Endometrial microvascular endothelial cells (primary cell): ENCODE measurements around the gene OMG. TPM values are rescaled to one million over a fixed set of nuclear protein-coding genes. Genes with fewer than 3 reads are reported as not detected.
"Not testable (repeated sequence)": the region's sequence is repeated elsewhere in the genome, so short reads cannot be mapped to it uniquely, and the experiment has no call there.

Source experiments
- in situ Hi-C: cut with HindIII; loops from 2 replicates; pipeline ENCODE4 v1.10.0; 2017; ENCODE audit warnings: low sequenced_read_pairs, low pct_unique_long_range_greater_than_20kb; ENCODE audit errors: inconsistent ontology term
- total RNA-seq: library from RNA; depleted of rRNA; stranded (reverse); fragments of >200 nt; gene quantifications from one replicate; pipeline ENCODE4 v1.2.3, GENCODE V29; 2015; ENCODE audit errors: inconsistent ontology term

Gene OMG
- total RNA-seq, 1 donor from 2014 or later, result not detected

- in situ Hi-C loops, result no loop called here
These were observed 24.2 kb downstream of the OMG start for GRCh38 chr17:31272803-31273202.

GRCh38 chr17:31272236-31272635 is 24.8 kb downstream of the OMG start:
- in situ Hi-C loops, result no loop called here

GRCh38 chr17:31269578-31269983 is 27.5 kb downstream of the OMG start:
- in situ Hi-C loops, result no loop called here

- in situ Hi-C loops, result no loop called here
These were observed 27.9 kb downstream of the OMG start for GRCh38 chr17:31269036-31269577.

GRCh38 chr17:31266042-31266441 is 31.0 kb downstream of the OMG start:
- in situ Hi-C loops, result no loop called here

- in situ Hi-C loops, result not testable (repeated sequence)
These were observed 34.1 kb downstream of the OMG start for GRCh38 chr17:31262923-31263322.

- in situ Hi-C loops, result no loop called here
These were observed 35.4 kb downstream of the OMG start for GRCh38 chr17:31261601-31262000.

- in situ Hi-C loops, result no loop called here
These were observed 36.9 kb downstream of the OMG start for GRCh38 chr17:31260151-31260550.

- in situ Hi-C loops, result no loop called here
These were observed 40.1 kb downstream of the OMG start for GRCh38 chr17:31256936-31257335.

GRCh38 chr17:31254654-31255053 is 42.4 kb downstream of the OMG start:
- in situ Hi-C loops, result no loop called here

GRCh38 chr17:31252741-31253140 is 44.3 kb downstream of the OMG start:
- in situ Hi-C loops, result no loop called here

GRCh38 chr17:31251970-31252328 is 45.1 kb downstream of the OMG start:
- in situ Hi-C loops, result no loop called here

GRCh38 chr17:31251105-31251969 is 45.7 kb downstream of the OMG start:
- in situ Hi-C loops, result no loop called here

- in situ Hi-C loops, result no loop called here
These were observed 46.8 kb downstream of the OMG start for GRCh38 chr17:31250229-31250628.

- in situ Hi-C loops, result no loop called here
These were observed 47.3 kb downstream of the OMG start for GRCh38 chr17:31249835-31250141.

GRCh38 chr17:31248986-31249834 is 47.8 kb downstream of the OMG start:
- in situ Hi-C loops, result no loop called here
